ENCODE results near the gene YJU2. TPM values are rescaled to one million over a fixed set of nuclear protein-coding genes. Genes with fewer than 3 reads are reported as not detected.

YJU2 gene
- total and polyA plus RNA-seq, 12 donors: 7.9 to 32.8 (median 10.5) TPM

DNA sequence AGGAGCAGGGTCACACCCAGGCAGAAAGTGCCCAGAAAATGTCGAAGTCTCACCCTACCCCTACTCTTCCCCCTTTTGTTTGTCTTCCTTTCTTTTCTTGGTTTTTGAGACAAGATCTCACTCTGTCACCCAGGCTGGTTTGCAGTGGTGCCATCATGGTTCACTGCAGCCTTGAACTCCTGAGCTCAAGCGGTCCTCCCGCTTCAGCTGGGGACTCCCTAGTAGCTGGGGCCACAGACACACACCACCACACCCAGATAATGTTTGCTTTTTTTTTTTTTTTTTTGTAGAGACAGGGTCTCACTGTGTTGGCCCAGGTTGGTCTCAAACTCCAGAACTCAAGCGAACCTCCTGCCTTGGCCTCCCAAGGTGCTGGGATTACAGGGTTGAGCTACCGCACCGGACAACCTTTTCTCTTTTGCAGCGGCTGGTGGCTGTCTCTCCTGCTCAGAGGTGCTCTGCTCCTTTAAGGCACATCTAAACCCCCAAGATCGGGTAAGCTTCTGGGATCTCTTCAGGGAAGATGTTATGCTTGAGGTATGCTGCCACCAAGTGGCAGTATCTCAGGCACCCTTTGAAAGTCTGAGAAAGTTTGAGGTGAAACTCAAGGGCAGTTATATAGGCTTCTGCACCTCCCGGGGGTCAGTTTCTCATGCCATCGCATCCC is 39.9 kb upstream of the YJU2 start:
- intact Hi-C loops (cut with DNase I): loop anchor here in 8 of 10 donors (2.0 to 10.0 kb wide), 3 partner anchors 220 to 542 kb away; partner anchors contain the start of gene EEF2 (in 4 of the 8)

DNA sequence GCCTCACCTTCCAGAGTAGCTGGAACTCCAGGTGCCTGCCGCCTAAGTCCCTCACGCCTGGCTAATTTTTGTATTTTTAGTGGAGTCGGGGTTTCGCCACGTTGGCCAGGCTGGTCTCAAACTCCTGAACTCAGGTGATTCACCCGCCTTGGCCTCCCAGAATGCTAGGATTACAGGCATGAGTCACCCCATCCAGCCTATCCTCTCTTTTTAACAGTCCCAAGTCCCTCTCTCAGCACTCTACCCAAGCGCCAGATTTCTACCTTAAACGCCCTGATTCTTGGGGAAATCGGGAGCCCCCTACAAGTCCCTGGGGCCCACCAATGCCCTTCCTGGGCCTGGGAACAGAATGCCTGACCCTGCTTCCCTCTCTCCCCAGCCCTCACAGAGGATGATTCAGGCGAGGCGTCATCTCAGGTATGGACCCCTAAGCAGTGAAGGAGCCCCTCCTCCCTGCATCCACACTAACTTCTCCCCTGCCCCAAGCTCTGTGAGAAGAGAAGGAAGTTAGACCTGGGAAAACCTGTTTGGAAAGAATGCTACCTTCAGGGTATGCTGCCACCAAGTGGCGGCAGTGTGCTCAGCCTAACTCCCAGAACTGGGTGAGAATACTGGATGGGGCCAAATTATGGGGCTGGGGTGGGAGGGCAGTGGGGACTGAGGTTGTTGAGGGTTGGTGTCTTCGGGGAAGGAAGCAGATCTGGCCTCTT is 38.3 kb upstream of the YJU2 start:
- Histone ChIP-seq H3K36me3 (no peaks in the 10 kb centered on the region), H3K27me3 (peaks cover 0 to 18% (median 0%) of the 10 kb centered on the region in 7 donors), H3K9me3 (no peaks in the 10 kb centered on the region), H3K4me3 (no peak overlapping the region), H3K27ac (no peak overlapping the region), H3K4me1 (peaks cover 0 to 8% (median 3%) of the 10 kb centered on the region in 9 donors)
- intact Hi-C loops (cut with DNase I): loop anchor here in 7 of 10 donors (10.0 kb wide), 2 partner anchors 224 to 544 kb away; partner anchors contain the start of gene EEF2 (in 4 of the 7)
- TF ChIP-seq, protein P1, sequence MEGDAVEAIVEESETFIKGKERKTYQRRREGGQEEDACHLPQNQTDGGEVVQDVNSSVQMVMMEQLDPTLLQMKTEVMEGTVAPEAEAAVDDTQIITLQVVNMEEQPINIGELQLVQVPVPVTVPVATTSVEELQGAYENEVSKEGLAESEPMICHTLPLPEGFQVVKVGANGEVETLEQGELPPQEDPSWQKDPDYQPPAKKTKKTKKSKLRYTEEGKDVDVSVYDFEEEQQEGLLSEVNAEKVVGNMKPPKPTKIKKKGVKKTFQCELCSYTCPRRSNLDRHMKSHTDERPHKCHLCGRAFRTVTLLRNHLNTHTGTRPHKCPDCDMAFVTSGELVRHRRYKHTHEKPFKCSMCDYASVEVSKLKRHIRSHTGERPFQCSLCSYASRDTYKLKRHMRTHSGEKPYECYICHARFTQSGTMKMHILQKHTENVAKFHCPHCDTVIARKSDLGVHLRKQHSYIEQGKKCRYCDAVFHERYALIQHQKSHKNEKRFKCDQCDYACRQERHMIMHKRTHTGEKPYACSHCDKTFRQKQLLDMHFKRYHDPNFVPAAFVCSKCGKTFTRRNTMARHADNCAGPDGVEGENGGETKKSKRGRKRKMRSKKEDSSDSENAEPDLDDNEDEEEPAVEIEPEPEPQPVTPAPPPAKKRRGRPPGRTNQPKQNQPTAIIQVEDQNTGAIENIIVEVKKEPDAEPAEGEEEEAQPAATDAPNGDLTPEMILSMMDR (IDR thresholded peaks at IDR 0.05): peak in 6 of 9 donors; percentile 15 to 40 (median 20)
- ATAC-seq (no peak), DNase-seq (no peak)
- 76 to 81% methylated on average over 13 of the region's 13 CpGs for WGBS, 2 donors

More for the DNA sequence above, 39.9 kb upstream of the YJU2 start:
- DNase-seq (no peak), ATAC-seq (no peak)
- H3K27me3 ChIP-seq: peaks cover 0 to 13% (median 0%) of the 10 kb centered on the region in 7 donors
- no peak overlapping the region for H3K27ac ChIP-seq
- no peak overlapping the region for H3K4me3 ChIP-seq
- H3K36me3 ChIP-seq: no peaks in the 10 kb centered on the region
- no peaks in the 10 kb centered on the region for H3K9me3 ChIP-seq
- TF ChIP-seq, protein P1 (IDR thresholded peaks at IDR 0.05): peak in 3 of 9 donors; percentile 8 to 23 (median 10)
- WGBS, 2 donors: 77 to 83% methylated on average over 10 of the region's 10 CpGs
- peaks cover 0 to 8% (median 3%) of the 10 kb centered on the region in 9 donors for H3K4me1 ChIP-seq

DNA sequence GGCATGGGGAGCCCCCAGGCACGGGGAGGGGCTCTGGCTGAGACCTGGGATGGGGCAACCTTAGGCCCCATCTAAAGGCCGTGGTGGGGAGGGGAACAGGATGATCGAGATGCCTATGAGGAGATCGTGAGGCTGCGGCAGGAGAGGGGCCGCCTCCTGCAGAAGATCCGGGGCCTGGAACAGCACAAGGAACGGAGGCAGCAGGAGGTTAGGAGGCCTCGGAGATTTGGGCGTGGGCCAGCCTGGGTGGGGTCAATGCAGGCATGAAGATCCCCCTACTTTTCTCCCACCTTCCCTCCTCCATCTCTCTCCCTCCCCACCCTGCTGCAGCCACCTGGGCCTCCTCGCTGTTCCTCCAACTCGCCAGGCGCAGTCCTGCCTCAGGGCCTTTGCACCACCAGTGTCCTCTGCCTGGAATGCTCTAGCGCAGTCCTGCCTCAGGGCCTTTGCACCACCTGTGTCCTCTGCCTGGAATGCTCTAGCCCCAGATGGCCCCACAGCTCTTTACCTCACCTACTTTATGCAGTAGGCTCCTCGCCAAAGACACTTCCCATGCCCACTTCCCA is 36.6 kb upstream of the YJU2 start:
- Histone ChIP-seq H3K9me3 (no peaks in the 10 kb centered on the region), H3K27ac (no peak overlapping the region), H3K4me1 (peaks cover 0 to 2% (median 0%) of the 10 kb centered on the region in 9 donors), H3K36me3 (no peaks in the 10 kb centered on the region), H3K4me3 (no peak overlapping the region), H3K27me3 (peaks cover 0 to 18% (median 0%) of the 10 kb centered on the region in 7 donors)
- intact Hi-C loops (cut with DNase I): no loop called here
- 77% methylated on average over 15 of the region's 15 CpGs for WGBS, 2 donors
- TF ChIP-seq, protein P1 (IDR thresholded peaks at IDR 0.05): no peak
- no peak for ATAC-seq
- no peak for DNase-seq

DNA sequence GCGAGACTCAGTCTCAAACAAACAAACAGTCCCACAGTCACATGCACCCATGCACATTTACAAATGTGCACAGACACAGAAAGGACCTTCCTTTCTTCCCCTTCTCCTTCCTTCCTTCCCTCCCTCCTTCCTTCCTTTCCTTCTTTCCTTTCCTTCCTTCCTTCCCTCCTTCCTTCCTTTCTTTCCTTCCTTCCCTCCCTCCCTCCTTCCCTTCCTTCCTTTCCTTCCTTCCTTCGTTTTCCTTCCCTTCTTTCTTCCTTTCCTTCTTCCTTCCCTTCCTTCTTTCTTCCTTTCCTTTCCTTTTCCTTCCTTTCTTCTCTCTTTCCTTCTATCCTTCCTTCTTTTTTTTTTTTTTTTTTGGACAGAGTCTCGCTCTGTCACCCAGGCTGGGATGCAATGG is 33.8 kb upstream of the YJU2 start:
- WGBS, 2 donors: 68 to 77% methylated on average over 3 of the region's 3 CpGs
- H3K27me3 ChIP-seq: peaks cover 0 to 18% (median 0%) of the 10 kb centered on the region in 7 donors
- peaks cover 0 to 7% (median 0%) of the 10 kb centered on the region in 11 donors for H3K9me3 ChIP-seq
- ATAC-seq: no peak
- H3K4me1 ChIP-seq: no peaks in the 10 kb centered on the region
- H3K36me3 ChIP-seq: no peaks in the 10 kb centered on the region
- TF ChIP-seq, protein P1 (IDR thresholded peaks at IDR 0.05): no peak
- H3K4me3 ChIP-seq: no peak overlapping the region
- no peak overlapping the region for H3K27ac ChIP-seq
- intact Hi-C loops (cut with DNase I): no loop called here
- no peak for DNase-seq

Measured in heart right ventricle (tissue), 16 donors.